PC-3 (cell line): Measurements from ENCODE around the gene SLC39A11. TPM values are rescaled to one million over a fixed set of nuclear protein-coding genes. Genes with fewer than 3 reads are reported as not detected.
"Not testable (repeated sequence)": the region's sequence is repeated elsewhere in the genome, so short reads cannot be mapped to it uniquely, and the experiment has no call there.

Experiments used
- ATAC-seq: fragments of 200-7000 bp; cut with Tn5 transposase; 2 replicates; pipeline ENCODE4 v1.9.1; 2020; ENCODE audit warnings: mild to moderate bottlenecking, moderate library complexity
- BruUV-seq: library from RNA; stranded (reverse); fragments of 400-500 nt; replicated peaks from 2 replicates; lab custom pipeline; 2021; lab: Mats Ljungman, UMichigan
- CTCF ChIA-PET: fragments of 300-600 bp; sonication (Branson Sonifier 250); formaldehyde crosslinking; loops from one replicate; lab custom pipeline; 2022; ENCODE audit warnings: antibody characterized with exemption; lab: Charles Lee
- POLR2A ChIA-PET: fragments of 300-600 bp; sonication (Branson Sonifier 250); formaldehyde crosslinking; loops from one replicate; lab custom pipeline; 2022; ENCODE audit warnings: antibody characterized with exemption; ENCODE audit not compliant: unreplicated experiment; lab: Charles Lee
- DNase-seq: peaks from one replicate; pipeline ENCODE4 v3.0.0-alpha.2; 2015
- H2AFZ ChIP-seq: fragments of 300-600 bp; sonication (generic); 2 replicates; pipeline ENCODE4 v1.6.0; 2016; ENCODE audit warnings: antibody characterized with exemption, low read length
- H3F3A ChIP-seq: fragments of 300-600 bp; sonication (generic); one replicate; pipeline ENCODE4 v1.6.0; 2017; ENCODE audit warnings: antibody characterized with exemption, low read length, control low read depth, mild to moderate bottlenecking; ENCODE audit not compliant: unreplicated experiment
- H3K27ac ChIP-seq: fragments of 300-600 bp; sonication (generic); 2 replicates; pipeline ENCODE4 v1.5.1; 2016; ENCODE audit warnings: mild to moderate bottlenecking, low read length
- H3K27me3 ChIP-seq: fragments of 300-600 bp; sonication (generic); 2 replicates; pipeline ENCODE4 v1.6.1; 2016; ENCODE audit warnings: low read length, mixed read lengths
- H3K36me3 ChIP-seq: fragments of 300-600 bp; sonication (generic); 2 replicates; pipeline ENCODE4 v1.6.1; 2016; ENCODE audit warnings: low read depth, mixed run types, low read length, mixed read lengths
- H3K4me1 ChIP-seq: fragments of 300-600 bp; sonication (generic); 2 replicates; pipeline ENCODE4 v1.5.1; 2016; ENCODE audit warnings: low read length; ENCODE audit not compliant: insufficient read depth
- H3K4me2 ChIP-seq: fragments of 300-600 bp; sonication (generic); 2 replicates; pipeline ENCODE4 v1.6.0; 2016; ENCODE audit warnings: low read length
- H3K4me3 ChIP-seq: fragments of 300-600 bp; sonication (generic); 2 replicates; pipeline ENCODE4 v1.5.1; 2016; ENCODE audit warnings: mild to moderate bottlenecking, low read length, mixed read lengths
- H3K79me2 ChIP-seq: fragments of 300-600 bp; sonication (generic); 2 replicates; pipeline ENCODE4 v1.6.1; 2017; ENCODE audit warnings: low read length, mixed read lengths
- H3K9ac ChIP-seq: fragments of 300-600 bp; sonication (generic); 2 replicates; pipeline ENCODE4 v1.6.0; 2016; ENCODE audit warnings: mild to moderate bottlenecking, low read length
- H3K9me2 ChIP-seq: fragments of 300-600 bp; sonication (generic); replicated peaks from 2 replicates; pipeline ENCODE4 v1.6.1; 2016; ENCODE audit warnings: mixed run types, low read length, mixed read lengths
- H3K9me3 ChIP-seq: fragments of 300-600 bp; sonication (generic); 2 replicates; pipeline ENCODE4 v1.6.1; 2016; ENCODE audit warnings: low read length, mixed read lengths
- H4K20me1 ChIP-seq: fragments of 300-600 bp; sonication (generic); 2 replicates; pipeline ENCODE4 v1.6.1; 2016; ENCODE audit warnings: low read length, mixed read lengths
- EZH2 ChIP-seq: fragments of 300-600 bp; sonication (generic); IDR thresholded peaks from one replicate; pipeline ENCODE4 v1.6.1; 2017; ENCODE audit warnings: antibody characterized with exemption, mild to moderate bottlenecking, low read length; ENCODE audit not compliant: unreplicated experiment
- EZH2phosphoT487 ChIP-seq: fragments of 300-600 bp; sonication (generic); IDR thresholded peaks from 2 replicates; pipeline ENCODE4 v1.6.1; 2018; ENCODE audit warnings: mild to moderate bottlenecking, antibody characterized with exemption, low read length, borderline replicate concordance
- intact Hi-C: fragments of 100-400 bp; cut with micrococcal nuclease; formaldehyde crosslinking; loops from 2 replicates; pipeline ENCODE4 v1.9.0; 2023
- total RNA-seq: library from RNA; depleted of rRNA; stranded (reverse); fragments of >200 nt; gene quantifications from 2 replicates; pipeline ENCODE4 v1.2.3, GENCODE V29; 2014
- TF ChIP-seq, protein P1 (sequence below): fragments of 300-600 bp; sonication (generic); conservative IDR thresholded peaks from 2 replicates; pipeline ENCODE4 v1.5.1; 2017; ENCODE audit warnings: antibody characterized with exemption, low read depth, mild to moderate bottlenecking, low read length

The SLC39A11 gene
- total RNA-seq, 1 experiment from 2014 or later = 37.7 TPM

DNA sequence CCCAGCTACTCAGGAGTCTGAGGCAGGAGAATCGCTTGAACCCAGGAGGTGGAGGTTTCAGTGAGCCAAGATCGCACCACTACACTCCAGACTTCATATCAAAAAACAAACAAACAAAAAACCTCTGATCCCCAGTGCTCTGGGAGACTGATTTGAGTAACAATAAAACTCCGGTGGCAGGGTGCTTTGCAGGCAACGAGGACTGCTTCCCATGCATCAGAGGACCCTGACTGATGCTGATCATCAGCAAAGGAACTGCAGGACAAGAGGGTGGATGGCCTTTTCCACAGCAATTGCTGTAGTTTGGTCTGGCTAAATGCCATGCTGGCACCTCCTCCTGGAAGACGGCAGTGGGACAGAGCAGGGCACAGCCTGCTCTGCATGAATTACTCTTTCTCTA, 6.4 kb upstream of the SLC39A11 start:
- BruUV-seq = no TSS peak
- H3K36me3 ChIP-seq = no peaks in the 10 kb centered on the region

DNA sequence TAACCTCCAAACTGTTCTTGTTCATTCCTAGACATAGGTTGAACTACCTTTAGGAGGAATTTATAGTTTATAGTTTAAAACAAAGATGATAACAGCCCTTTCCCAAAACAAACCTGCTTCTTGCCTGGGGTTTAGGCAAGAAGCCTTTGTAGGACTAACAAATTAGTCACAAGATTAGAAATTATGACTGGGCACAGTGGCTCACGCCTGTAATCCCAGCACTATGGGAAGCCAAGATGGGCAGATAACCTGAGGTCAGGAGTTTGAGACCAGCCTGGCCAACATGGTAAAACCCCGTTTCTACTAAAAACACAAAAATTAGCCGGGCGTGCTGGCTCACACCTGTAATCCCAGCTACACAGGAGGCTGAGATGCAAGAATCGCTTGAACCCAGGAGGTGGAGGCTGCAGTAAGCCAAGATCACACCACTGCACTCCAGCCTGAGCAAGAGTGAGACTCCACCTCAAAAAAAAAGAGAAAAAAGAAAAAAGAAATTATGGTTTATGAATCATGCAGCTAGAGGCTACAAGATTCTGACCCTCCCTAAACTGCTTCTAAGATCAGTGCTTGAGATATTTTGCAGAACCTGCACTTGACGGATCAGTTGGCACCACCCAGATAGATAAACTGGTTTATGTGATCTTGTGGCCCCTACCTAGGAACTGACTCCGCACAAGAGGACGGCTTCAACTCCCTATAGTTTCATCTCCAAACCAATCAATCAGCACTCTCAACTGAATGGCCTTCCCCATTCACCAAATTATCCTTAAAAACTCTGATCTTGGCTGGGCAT, 5.7 kb upstream of the SLC39A11 start:
- peak; percentile 25 for DNase-seq
- intact Hi-C loops, POLR2A ChIA-PET, H3K27ac ChIP-seq, H3K4me1 ChIP-seq, H3K27me3 ChIP-seq, H3K4me2 ChIP-seq, H4K20me1 ChIP-seq, BruUV-seq, H2AFZ ChIP-seq, ATAC-seq, CTCF ChIA-PET, H3K9ac ChIP-seq, H3K36me3 ChIP-seq, H3K4me3 ChIP-seq, H3K79me2 ChIP-seq, H3K9me3 ChIP-seq, H3K9me2 ChIP-seq, H3F3A ChIP-seq: not testable (repeated sequence)

More for the DNA sequence above, 6.4 kb upstream of the SLC39A11 start:
- Histone ChIP-seq H3K27me3 (no peaks in the 10 kb centered on the region), H3K4me1 (no peaks in the 10 kb centered on the region), H2AFZ (no peak overlapping the region), H3K4me3 (no peak overlapping the region), H3F3A (no peaks in the 10 kb centered on the region), H3K4me2 (no peak overlapping the region), H3K27ac (no peak overlapping the region), H3K9me3 (no peaks in the 10 kb centered on the region), H4K20me1 (no peaks in the 10 kb centered on the region), H3K9me2 (no peaks in the 10 kb centered on the region), H3K9ac (no peak overlapping the region), H3K79me2 (no peaks in the 10 kb centered on the region)
- no peak for TF ChIP-seq EZH2
- no peak for TF ChIP-seq EZH2phosphoT487
- TF ChIP-seq, protein P1, sequence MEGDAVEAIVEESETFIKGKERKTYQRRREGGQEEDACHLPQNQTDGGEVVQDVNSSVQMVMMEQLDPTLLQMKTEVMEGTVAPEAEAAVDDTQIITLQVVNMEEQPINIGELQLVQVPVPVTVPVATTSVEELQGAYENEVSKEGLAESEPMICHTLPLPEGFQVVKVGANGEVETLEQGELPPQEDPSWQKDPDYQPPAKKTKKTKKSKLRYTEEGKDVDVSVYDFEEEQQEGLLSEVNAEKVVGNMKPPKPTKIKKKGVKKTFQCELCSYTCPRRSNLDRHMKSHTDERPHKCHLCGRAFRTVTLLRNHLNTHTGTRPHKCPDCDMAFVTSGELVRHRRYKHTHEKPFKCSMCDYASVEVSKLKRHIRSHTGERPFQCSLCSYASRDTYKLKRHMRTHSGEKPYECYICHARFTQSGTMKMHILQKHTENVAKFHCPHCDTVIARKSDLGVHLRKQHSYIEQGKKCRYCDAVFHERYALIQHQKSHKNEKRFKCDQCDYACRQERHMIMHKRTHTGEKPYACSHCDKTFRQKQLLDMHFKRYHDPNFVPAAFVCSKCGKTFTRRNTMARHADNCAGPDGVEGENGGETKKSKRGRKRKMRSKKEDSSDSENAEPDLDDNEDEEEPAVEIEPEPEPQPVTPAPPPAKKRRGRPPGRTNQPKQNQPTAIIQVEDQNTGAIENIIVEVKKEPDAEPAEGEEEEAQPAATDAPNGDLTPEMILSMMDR = no peak
- ChIA-PET CTCF (no interaction called here), POLR2A (no interaction called here)
- DNase-seq (no peak), ATAC-seq (no peak)
- intact Hi-C loops = no loop called here

DNA sequence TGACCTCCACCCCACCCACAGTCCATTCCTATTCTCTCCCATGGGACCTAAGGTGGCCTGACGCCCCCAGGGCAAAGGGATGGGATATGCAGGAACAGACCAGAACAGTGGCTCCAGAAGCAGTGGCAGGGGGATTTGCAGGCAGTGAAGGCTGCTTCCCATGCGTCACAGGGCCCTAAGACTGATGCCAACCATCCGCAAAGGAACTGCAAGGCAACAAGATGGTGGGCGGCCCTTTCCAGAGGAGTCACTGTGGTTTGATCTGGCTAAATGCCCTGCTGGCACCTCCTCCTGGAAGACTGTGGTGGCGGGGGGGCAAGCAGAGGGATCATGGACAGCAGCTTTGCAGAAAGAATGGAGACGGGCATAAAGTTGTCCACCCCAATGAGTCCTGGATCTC, 4.4 kb upstream of the SLC39A11 start:
- Histone ChIP-seq H2AFZ (no peak overlapping the region), H3K36me3 (no peaks in the 10 kb centered on the region), H3K4me3 (no peak overlapping the region), H3K9me3 (no peaks in the 10 kb centered on the region), H3K27ac (no peak overlapping the region), H3K4me1 (peaks cover 6% of the 10 kb centered on the region), H3K9me2 (no peaks in the 10 kb centered on the region), H3K9ac (no peak overlapping the region), H3F3A (no peaks in the 10 kb centered on the region), H3K79me2 (peaks cover 3% of the 10 kb centered on the region), H4K20me1 (no peaks in the 10 kb centered on the region), H3K27me3 (no peaks in the 10 kb centered on the region), H3K4me2 (no peak overlapping the region)
- ATAC-seq (no peak), DNase-seq (no peak)
- TF ChIP-seq EZH2 (no peak), EZH2phosphoT487 (no peak)
- TF ChIP-seq, protein P1 = no peak
- ChIA-PET CTCF (no interaction called here), POLR2A (no interaction called here)
- BruUV-seq = no TSS peak
- intact Hi-C loops = no loop called here
